Measurements from ENCODE around the gene SUSD6. TPM values are rescaled to one million over a fixed set of nuclear protein-coding genes. Genes with fewer than 3 reads are reported as not detected.

Gene SUSD6
- total RNA-seq, 2 experiments from 2014 or later, result 69.9 to 72.2 TPM

DNA sequence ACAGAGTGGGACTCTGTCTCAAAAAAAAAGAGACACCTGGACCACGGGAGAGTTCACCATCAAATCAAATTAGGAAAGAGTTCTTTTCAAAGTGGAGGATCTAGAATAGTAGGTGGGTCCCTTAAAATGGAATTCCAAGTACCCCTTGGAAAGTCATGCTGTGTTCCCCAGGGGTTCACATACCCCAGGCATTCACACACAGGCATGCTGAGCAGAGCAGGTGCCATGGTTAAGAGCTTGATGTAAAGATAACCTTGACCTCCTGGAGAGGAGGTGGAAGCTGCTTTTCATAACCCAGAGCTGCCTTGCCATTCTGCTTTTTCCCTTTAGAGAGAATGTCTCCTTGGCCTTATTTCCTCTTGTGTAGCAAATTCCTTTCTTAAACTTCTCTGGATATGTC lies 141.4 kb downstream of the SUSD6 start:
- no peaks in the 10 kb centered on the region for H3K27me3 Mint-ChIP-seq
- POLR2A ChIA-PET, result no interaction called here
- H3K4me1 Mint-ChIP-seq (ENCODE audit: low read depth), result peaks cover 10% of the 10 kb centered on the region
- H3K36me3 Mint-ChIP-seq, result no peaks in the 10 kb centered on the region
- intact Hi-C loops (cut with micrococcal nuclease), result no loop called here
- H3K9me3 Mint-ChIP-seq, result no peaks in the 10 kb centered on the region
- CTCF ChIA-PET, result interaction anchor here (0.7 to 1.3 kb wide), 2 partner anchors 177 to 275 kb away, joined by 3 to 4 read pairs; no protein-coding TSS in a partner anchor
- no peak for DNase-seq
- no peak overlapping the region for H3K4me3 Mint-ChIP-seq
- no peak overlapping the region for H3K27ac Mint-ChIP-seq

DNA sequence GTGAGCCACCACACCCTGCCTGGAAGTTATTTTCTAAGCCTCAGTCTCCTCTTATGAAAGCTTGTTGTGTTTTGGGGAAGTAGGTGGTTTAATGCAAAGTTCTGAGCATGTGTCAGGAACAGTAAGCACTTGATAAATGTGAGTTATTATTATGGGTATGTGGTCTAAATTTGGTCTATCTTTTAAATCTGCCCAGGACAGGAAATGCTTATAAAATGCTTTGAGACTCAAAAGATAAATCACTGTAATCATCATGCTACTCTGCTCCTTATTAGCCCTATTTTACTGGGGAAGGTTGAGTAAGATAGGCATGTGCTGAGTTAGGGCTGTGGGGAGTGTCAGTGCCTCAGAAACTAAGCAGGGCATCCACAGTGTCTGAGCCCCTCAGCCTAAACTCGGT lies 142.5 kb downstream of the SUSD6 start:
- ChIA-PET CTCF (no interaction called here), POLR2A (no interaction called here)
- no peaks in the 10 kb centered on the region for H3K9me3 Mint-ChIP-seq
- no peaks in the 10 kb centered on the region for H3K36me3 Mint-ChIP-seq
- intact Hi-C loops (cut with micrococcal nuclease), result no loop called here
- H3K27me3 Mint-ChIP-seq, result no peaks in the 10 kb centered on the region
- H3K27ac Mint-ChIP-seq, result no peak overlapping the region
- no peak overlapping the region for H3K4me3 Mint-ChIP-seq
- peaks cover 10% of the 10 kb centered on the region for H3K4me1 Mint-ChIP-seq (ENCODE audit: low read depth)
- no peak for DNase-seq

DNA sequence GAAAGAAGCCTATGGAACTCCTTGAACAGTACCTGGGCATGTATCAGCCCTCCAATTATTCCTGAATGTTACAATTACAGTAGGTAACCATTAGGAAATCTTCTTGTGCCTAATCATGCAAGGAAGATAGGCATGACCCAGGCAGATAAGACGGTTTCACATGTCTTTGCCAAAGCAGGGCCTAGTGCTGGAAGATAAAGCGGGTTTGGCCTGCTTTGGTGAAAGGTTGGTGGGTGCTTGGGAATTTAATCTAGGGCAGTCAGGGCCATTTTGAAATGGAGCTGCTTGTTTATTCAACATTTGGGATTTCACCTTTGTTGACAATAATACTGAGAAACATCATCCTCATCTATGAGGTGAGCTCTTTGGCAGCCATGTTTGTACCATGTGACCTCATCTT lies 143.1 kb downstream of the SUSD6 start:
- POLR2A ChIA-PET, result no interaction called here

DNA sequence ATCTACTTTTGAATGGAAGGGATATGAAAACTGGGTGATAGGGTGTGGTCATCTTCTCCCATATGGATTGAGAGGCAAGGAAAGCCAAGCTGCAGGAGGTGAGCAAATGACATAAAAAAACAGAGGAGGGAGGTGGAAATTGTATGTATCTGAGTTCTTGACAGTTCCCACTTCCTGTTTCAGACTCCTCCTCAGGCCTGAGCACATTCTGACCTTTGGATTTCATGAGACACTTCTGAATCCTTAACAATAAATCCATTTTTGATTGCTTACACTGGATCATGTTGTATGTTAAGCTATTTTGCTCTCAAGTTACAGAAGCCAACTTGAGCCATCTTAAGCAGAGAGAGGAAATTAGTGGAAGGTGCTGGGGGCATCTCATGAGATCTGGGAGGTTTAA lies 143.9 kb downstream of the SUSD6 start:
- intact Hi-C loops (cut with micrococcal nuclease), result loop anchor here (1.0 kb wide), 1 partner anchor 12 kb away; the partner anchor contains the start of gene SRSF5
- POLR2A ChIA-PET, result interaction anchor here (0.5 kb wide), 1 partner anchor 53 kb away, joined by 7 read pairs; no protein-coding TSS in a partner anchor
- no peak for DNase-seq
- Mint-ChIP-seq H3K36me3 (no peaks in the 10 kb centered on the region), H3K27ac (no peak overlapping the region), H3K27me3 (no peaks in the 10 kb centered on the region), H3K4me3 (no peak overlapping the region), H3K9me3 (no peaks in the 10 kb centered on the region), H3K4me1 (ENCODE audit: low read depth) (peaks cover 10% of the 10 kb centered on the region)
- CTCF ChIA-PET, result interaction anchor here (0.5 to 1.4 kb wide), 5 partner anchors 11 to 284 kb away, joined by 3 read pairs; no protein-coding TSS in a partner anchor

More for the DNA sequence above, 143.1 kb downstream of the SUSD6 start:
- intact Hi-C loops (cut with micrococcal nuclease), result no loop called here
- Mint-ChIP-seq H3K4me3 (no peak overlapping the region), H3K27me3 (no peaks in the 10 kb centered on the region), H3K9me3 (no peaks in the 10 kb centered on the region), H3K27ac (no peak overlapping the region), H3K4me1 (ENCODE audit: low read depth) (peaks cover 10% of the 10 kb centered on the region), H3K36me3 (no peaks in the 10 kb centered on the region)
- DNase-seq, result no peak
- CTCF ChIA-PET, result interaction anchor here (0.5 to 1.4 kb wide), 2 partner anchors 169 to 422 kb away, joined by 3 read pairs; no protein-coding TSS in a partner anchor

DNA sequence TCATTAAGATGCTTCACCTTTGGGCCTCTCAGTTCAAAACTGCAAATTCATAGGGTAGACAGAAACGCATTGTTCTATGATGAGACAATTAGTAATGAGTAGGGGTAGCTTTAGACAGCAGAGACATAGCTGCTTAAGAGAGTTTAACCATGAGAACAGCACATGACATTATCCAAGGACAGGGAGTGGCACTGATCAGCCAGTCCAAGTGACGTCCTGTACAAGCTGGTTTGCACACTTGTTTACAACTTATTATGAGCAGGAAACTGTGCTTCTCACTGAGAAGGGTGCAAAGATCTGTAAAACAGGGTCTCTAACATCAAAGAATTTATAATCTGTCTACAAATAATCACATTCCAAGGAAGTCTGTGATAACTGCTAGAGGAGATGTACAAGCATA lies 144.4 kb downstream of the SUSD6 start:
- no peak for DNase-seq
- Mint-ChIP-seq H3K9me3 (no peaks in the 10 kb centered on the region), H3K27ac (no peak overlapping the region), H3K4me1 (ENCODE audit: low read depth) (peaks cover 10% of the 10 kb centered on the region), H3K27me3 (no peaks in the 10 kb centered on the region), H3K36me3 (no peaks in the 10 kb centered on the region), H3K4me3 (no peak overlapping the region)
- CTCF ChIA-PET, result interaction anchor here (0.5 to 0.6 kb wide), 3 partner anchors 12 to 177 kb away, joined by 3 read pairs; no protein-coding TSS in a partner anchor
- intact Hi-C loops (cut with micrococcal nuclease), result loop anchor here (1.0 kb wide), 1 partner anchor 12 kb away; the partner anchor contains the start of gene SRSF5
- POLR2A ChIA-PET, result interaction anchor here (0.5 kb wide), 1 partner anchor 53 kb away, joined by 7 read pairs; no protein-coding TSS in a partner anchor

DNA sequence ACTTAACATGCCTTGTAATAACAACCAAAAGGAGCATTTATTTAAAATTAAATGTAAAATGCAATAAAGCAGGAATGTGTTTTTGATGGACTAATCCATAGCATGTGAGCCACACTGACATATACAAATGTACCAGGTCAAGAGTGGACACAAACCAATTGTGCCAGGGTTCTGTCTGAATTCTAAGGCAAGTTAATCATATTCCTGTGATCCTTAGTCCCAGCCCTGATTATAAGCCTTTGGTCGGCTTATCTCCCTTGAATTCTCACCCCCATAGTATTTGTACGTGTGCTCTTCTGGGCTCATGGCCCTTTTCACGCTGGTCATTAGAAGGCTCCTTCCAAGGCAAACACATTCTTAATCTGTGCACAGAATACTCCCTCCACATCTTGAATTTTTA lies 144.9 kb downstream of the SUSD6 start:
- Mint-ChIP-seq H3K4me1 (ENCODE audit: low read depth) (peaks cover 13% of the 10 kb centered on the region), H3K27me3 (no peaks in the 10 kb centered on the region), H3K27ac (no peak overlapping the region), H3K4me3 (no peak overlapping the region), H3K9me3 (no peaks in the 10 kb centered on the region), H3K36me3 (no peaks in the 10 kb centered on the region)
- CTCF ChIA-PET, result no interaction called here
- no peak for DNase-seq
- POLR2A ChIA-PET, result no interaction called here
- intact Hi-C loops (cut with micrococcal nuclease), result no loop called here

DNA sequence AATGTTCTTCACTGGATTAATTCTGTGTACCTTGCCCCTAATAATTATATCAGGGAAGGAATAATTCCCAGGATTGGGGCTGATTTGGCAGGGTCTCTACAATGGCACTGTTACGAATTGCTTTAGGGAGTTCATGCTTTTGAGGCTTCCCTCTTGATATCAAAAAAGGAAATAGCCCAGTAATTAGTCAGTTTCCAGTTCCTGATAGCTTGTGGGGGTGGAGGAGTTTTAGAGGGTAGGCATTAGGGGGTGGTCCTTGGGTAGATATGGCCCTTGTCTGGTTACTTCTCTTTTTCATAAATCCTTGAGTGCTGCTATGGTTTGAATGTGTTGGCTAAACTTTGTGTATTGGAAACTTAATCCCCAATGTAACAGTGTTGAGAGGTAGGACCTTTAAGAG lies 149.4 kb downstream of the SUSD6 start:
- DNase-seq, result no peak
- H3K36me3 Mint-ChIP-seq, result peaks cover 2% of the 10 kb centered on the region
- H3K27ac Mint-ChIP-seq, result no peak overlapping the region
- CTCF ChIA-PET, result interaction anchor here (1.3 kb wide), 2 partner anchors 176 to 518 kb away, joined by 4 read pairs; no protein-coding TSS in a partner anchor
- peaks cover 7% of the 10 kb centered on the region for H3K9me3 Mint-ChIP-seq
- no peak overlapping the region for H3K4me3 Mint-ChIP-seq
- peaks cover 35% of the 10 kb centered on the region for H3K4me1 Mint-ChIP-seq (ENCODE audit: low read depth)
- intact Hi-C loops (cut with micrococcal nuclease), result loop anchor here (10.0 kb wide), 2 partner anchors 626 to 1144 kb away; partner anchors contain the start of gene PCNX1
- no peaks in the 10 kb centered on the region for H3K27me3 Mint-ChIP-seq
- POLR2A ChIA-PET, result no interaction called here

DNA sequence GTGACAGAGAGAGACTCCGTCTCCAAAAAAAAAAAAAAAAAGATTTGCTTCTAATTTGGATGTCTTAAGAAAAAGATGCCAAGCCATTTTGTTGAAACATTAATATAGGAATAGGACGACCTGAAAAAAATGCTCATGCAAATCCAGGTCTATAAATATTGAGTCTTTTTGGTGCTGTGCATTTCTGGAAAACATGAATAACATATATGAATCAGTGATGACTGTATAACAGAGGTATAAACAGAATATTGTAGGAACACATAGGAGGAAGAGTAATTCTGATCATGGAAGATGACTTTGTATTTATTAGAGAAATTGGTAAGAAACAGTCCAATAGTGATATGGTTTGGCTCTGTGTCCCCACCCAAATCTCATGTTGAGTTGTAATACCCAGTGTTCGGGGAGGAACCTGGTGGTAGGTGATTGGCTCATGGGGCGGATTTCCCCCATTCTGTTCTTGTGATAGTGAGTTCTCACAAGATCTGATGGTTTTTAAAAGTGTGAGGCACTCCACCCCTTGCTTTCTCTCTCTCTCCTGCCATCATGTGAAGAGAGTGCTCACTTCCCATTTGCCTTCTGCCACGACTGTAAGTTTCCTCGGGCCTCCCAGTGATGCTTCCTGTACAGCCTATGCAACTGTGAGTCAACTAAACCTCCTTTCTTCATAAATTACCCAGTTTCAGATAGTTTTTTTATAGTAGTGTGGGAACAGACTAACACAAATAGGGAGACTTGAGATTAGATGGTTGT lies 152.5 kb downstream of the SUSD6 start:
- Mint-ChIP-seq H3K9me3 (peaks cover 7% of the 10 kb centered on the region), H3K27me3 (no peaks in the 10 kb centered on the region), H3K36me3 (peaks cover 25% of the 10 kb centered on the region), H3K27ac (peak overlapping the region; percentile 89), H3K4me3 (peak overlapping the region; percentile 32), H3K4me1 (ENCODE audit: low read depth) (peaks cover 54% of the 10 kb centered on the region)
- POLR2A ChIA-PET, result no interaction called here
- CTCF ChIA-PET, result interaction anchor here (0.6 kb wide), 1 partner anchor 939 kb away, joined by 3 read pairs; no protein-coding TSS in a partner anchor
- DNase-seq, result peak; percentile 55
- intact Hi-C loops (cut with micrococcal nuclease), result loop anchor here (10.0 kb wide), 2 partner anchors 629 to 1141 kb away; partner anchors contain the start of gene PCNX1

Other genes with a start within 250 kb of the SUSD6 start
- 100 to 1,000 TPM; 327 to 330 TPM for gene ERH, start 213.3 kb upstream of the SUSD6 start, total RNA-seq
- 10 to 100 TPM; 39.3 to 40.3 TPM for gene SLC39A9, start 212.9 kb upstream of the SUSD6 start, total RNA-seq
- under 1 TPM; 0.05 TPM for gene PLEKHD1, start 126.9 kb upstream of the SUSD6 start, total RNA-seq
- not detected for gene CCDC177, start 36.7 kb upstream of the SUSD6 start, total RNA-seq
- 100 to 1,000 TPM; 289 to 303 TPM for gene SRSF5, start 155.5 kb downstream of the SUSD6 start, total RNA-seq
- not detected for gene SLC10A1, start 185.6 kb downstream of the SUSD6 start, total RNA-seq